Neural progenitor cell (in vitro differentiated cells): Measurements from ENCODE around the gene SLC44A1.

Experiments
- EZH2 ChIP-seq: fragments of 200-600 bp; sonication (generic); IDR thresholded peaks from 2 replicates; pipeline ENCODE4 v1.6.1; 2017; ENCODE audit warnings: antibody characterized with exemption, mild to moderate bottlenecking, moderate library complexity
- TF ChIP-seq, protein P1 (sequence below): fragments of 200-600 bp; sonication (generic); IDR thresholded peaks from 2 replicates; pipeline ENCODE4 v1.5.1; 2017; ENCODE audit warnings: antibody characterized with exemption, mild to moderate bottlenecking

DNA sequence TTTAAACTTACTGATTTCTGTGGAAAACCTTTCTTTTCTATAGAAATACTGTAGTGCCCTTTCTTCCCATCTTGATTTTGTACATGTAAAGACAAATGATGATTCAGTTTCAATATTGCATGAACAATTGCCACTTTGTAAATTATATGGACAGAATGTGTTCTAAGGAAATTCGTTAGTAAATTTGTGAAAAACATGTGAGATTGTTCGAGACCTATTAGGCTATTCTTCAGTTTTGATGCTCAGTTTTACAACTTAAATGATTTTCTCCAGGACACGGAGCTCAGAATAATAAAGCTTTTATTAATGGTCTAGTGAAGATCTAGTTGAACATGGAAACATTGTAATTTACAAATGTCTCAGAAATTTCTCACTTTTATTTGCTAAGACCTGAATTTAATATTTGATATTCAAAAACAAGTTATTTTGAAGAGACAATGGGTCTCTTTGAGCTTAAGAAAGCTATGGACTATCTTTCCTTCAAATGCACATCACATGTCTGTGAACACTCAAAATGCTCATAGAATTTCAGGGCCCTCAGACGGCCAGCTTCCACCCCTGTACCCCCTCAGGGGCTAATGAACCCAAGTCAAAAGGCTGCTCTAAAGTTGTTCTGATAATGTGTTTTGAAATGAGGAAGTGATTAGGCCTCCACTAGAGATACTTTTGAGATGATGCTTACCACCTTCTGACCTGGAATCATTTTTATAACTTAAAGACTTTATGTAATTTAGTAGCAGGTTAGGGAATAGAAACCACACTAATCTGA is 149.3 kb downstream of the SLC44A1 start:
- TF ChIP-seq, protein P1, sequence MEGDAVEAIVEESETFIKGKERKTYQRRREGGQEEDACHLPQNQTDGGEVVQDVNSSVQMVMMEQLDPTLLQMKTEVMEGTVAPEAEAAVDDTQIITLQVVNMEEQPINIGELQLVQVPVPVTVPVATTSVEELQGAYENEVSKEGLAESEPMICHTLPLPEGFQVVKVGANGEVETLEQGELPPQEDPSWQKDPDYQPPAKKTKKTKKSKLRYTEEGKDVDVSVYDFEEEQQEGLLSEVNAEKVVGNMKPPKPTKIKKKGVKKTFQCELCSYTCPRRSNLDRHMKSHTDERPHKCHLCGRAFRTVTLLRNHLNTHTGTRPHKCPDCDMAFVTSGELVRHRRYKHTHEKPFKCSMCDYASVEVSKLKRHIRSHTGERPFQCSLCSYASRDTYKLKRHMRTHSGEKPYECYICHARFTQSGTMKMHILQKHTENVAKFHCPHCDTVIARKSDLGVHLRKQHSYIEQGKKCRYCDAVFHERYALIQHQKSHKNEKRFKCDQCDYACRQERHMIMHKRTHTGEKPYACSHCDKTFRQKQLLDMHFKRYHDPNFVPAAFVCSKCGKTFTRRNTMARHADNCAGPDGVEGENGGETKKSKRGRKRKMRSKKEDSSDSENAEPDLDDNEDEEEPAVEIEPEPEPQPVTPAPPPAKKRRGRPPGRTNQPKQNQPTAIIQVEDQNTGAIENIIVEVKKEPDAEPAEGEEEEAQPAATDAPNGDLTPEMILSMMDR = no peak
- TF ChIP-seq EZH2 = no peak
